ENCODE data around the gene KLHL3.

The KLHL3 gene

DNA sequence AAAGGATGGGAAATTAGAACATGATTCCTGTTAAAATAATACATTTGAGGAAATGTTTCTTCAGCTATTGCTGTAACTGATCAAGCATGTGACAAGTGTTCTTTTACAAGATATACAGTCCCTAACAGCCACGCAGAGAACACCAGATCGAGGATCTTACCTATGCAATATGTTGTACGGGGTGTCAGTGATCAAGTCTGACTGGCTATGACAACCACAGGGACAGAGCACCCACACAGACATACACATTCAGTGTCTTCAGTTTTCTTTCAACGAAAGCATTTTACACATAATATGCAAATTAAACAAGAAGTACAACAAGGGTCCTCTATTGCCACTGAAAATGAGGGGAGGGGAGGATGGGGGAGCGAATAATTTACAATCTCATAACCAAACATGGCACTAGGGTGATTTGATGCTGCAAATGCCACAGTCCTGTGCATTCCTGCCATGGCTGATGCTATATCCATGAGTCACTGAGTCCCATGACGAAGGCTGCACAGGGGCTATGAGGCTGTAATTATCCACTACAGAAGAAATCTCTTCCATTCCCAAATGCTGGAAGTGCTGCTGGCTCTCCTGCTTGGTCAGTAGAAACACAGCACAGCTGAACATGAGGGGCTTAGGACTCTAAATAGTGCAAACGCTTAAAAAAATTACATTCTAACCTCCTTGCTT, 118.2 kb downstream of the KLHL3 start:
- TF ChIP-seq, protein P1, sequence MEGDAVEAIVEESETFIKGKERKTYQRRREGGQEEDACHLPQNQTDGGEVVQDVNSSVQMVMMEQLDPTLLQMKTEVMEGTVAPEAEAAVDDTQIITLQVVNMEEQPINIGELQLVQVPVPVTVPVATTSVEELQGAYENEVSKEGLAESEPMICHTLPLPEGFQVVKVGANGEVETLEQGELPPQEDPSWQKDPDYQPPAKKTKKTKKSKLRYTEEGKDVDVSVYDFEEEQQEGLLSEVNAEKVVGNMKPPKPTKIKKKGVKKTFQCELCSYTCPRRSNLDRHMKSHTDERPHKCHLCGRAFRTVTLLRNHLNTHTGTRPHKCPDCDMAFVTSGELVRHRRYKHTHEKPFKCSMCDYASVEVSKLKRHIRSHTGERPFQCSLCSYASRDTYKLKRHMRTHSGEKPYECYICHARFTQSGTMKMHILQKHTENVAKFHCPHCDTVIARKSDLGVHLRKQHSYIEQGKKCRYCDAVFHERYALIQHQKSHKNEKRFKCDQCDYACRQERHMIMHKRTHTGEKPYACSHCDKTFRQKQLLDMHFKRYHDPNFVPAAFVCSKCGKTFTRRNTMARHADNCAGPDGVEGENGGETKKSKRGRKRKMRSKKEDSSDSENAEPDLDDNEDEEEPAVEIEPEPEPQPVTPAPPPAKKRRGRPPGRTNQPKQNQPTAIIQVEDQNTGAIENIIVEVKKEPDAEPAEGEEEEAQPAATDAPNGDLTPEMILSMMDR (IDR thresholded peaks at IDR 0.05) = no peak

DNA sequence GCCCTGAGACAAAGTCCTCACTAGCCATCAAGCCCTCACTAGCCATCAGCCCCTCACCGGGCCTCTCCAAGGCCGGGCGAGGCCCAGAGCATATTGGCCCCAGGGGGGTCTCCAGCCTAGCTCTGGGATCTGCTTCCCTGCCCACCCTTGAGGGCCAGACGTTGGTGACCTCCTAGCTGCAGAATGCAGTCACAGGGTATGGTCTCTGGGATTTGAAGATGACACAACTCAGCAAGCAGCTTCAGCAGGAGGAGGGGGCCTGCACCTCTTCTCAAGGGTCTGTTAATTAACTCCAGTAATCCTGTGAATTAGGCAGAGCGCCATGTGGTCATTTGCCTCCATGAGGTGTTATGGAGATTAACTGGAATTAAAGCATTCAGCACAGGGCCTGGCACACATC, 119.8 kb downstream of the KLHL3 start:
- TF ChIP-seq, protein P1 (IDR thresholded peaks at IDR 0.05) = no peak

DNA sequence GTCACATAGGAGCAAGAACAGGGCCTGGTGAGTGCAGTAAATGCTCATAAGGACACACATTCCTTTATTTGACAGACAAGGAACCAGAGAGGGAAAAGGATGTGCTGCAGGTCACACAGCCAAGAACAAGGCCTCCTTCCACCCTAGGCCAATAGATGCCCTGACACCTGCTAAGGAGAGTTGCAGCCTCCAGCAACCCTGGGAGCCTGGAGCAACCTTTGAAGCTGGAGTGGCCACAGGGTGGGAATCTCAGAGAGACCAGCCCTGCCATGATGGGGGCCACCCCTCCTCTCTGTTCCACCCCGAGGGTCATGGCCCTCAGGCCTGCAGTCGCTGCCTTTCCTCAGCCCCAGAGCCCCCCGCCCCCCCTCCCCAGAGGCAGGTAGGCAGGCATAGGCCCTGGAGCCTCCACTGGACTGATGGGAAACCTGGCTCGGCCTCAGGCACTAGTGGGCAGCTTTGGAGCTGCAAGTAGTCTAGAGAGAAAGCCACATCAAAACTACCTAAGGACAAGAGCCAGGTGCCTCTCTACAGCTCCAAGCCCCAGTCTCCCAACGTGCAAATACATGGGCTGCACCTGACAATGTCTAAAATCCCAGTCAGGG, 120.6 kb downstream of the KLHL3 start:
- TF ChIP-seq, protein P1 (IDR thresholded peaks at IDR 0.05) = no peak

DNA sequence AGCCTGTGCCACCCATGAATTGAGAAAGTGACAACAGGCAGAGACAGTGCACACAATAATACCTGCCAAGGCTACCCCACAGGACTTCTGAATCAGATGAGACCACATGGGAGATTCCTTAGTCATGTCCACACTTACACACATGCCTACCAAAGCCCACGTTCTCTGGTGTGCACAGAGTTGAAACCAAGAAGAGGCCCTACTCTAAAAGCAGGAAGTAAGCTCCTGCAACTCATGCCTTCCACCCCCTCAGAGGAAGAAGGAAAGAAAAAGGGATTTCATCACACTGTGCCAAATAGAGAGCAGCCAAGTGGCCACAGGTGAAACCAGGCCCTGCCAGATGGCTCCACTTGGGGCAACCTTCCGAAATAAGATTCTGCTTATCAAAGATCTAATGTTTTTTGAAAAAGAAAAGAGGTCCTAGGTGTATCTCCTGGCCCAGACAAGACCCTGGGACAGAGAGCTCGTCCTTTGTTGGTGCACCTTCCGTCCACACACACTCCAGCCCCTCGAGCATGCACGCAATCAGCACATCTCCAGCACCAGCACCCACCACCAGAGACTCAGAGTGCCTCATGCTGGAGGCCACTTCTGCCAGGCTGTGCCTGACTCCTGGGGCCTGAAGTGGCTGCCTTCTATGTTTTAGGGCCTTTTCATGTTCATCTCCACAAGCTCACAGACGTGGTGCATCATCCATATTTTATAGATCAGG, 122.2 kb downstream of the KLHL3 start:
- TF ChIP-seq, protein P1 (IDR thresholded peaks at IDR 0.05) = no peak

DNA sequence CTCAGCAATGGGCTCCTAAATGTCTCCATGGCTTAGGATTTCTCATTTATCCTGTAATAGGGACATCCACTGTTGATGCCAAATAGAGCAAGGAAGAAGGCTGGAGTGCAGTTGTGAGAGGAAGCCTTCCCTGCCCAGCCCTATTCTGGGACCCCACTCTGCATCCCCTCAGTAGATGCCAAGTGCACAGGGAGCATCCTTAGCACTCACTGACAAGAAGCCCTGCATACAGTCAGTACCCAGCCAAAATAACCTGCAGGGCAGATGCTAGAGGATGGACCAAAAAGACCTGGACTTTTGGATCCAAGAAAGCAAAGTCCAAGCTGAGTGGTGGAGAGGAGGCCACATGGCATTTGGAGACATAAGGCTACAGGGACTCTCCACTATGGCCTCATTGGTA, 123.3 kb downstream of the KLHL3 start:
- TF ChIP-seq, protein P1 (IDR thresholded peaks at IDR 0.05) = no peak

DNA sequence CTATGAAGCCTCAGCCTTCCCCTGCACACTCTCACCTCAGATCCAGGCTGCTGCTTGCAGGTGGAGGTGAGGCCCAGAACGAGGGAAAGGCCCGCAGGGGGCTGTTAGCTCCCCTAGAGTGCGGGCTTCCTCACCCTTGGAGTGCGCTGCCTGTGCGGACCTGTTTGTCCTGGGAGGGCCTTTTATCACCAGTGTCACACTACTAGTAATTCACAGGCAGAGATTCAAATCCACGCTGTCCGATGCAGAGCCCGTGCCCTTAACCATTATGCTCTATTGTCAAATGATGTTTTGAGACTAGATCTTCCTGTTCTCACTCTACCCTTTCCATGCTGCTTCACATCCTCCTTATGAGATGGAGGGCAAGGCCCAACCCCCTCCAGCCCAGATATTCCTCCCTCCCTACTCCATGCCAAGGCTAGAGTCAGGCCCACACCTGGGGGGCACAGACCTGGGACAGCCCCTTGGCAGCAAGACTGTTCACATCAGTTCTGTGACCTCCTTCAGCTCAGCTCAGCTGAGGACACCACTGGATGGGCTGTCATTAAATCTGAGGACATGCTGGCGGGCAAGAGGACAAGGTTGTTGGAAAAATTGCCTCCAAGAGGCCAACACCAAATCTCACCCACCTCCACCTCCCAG, 124.0 kb downstream of the KLHL3 start:
- TF ChIP-seq, protein P1 (IDR thresholded peaks at IDR 0.05) = no peak

DNA sequence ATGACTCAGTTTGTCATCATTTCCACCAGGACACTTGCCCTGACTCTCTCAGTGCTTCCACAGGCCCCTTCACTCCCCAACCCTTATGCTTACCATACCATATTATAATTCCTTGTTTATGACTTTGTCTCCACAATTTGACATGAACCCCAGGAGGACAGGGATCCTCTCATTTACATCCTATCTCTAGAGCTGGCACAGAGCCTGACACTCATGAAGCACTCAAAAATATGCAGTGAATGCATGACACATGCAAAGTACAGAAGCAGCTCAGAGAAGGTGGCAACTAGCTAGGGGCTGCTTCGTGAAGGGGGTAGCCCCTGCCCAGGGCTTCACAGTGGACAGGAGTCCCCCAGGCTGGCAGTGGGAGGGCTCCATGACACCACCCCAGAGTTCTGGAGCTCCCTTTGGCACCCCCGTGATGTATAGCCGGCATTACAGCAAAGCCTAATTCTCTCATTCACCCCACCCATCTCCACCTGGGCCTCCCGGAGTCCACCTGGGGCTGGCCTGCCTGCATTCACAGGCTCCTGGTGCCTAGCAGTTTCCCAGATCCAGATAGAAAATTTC, 124.8 kb downstream of the KLHL3 start:
- TF ChIP-seq, protein P1 (IDR thresholded peaks at IDR 0.05) = no peak
